GM12864 (cell line): ENCODE data around the gene CDH4.

Experiments used
- DNase-seq: peaks from one replicate; pipeline ENCODE4 v3.0.0-alpha.2; 2011; ENCODE audit warnings: low read depth
- H3K4me3 ChIP-seq: 2 replicates; pipeline ENCODE4 v1.5.1; 2011; ENCODE audit warnings: mild to moderate bottlenecking, low read depth, low read length, control low read depth
- TF ChIP-seq, protein P1 (sequence below): IDR thresholded peaks from 2 replicates; pipeline ENCODE4 v1.5.1; 2011; ENCODE audit warnings: low read depth, mild to moderate bottlenecking, moderate library complexity, low read length, control low read depth, inconsistent platforms; ENCODE audit errors: missing control alignments

CDH4 gene

DNA sequence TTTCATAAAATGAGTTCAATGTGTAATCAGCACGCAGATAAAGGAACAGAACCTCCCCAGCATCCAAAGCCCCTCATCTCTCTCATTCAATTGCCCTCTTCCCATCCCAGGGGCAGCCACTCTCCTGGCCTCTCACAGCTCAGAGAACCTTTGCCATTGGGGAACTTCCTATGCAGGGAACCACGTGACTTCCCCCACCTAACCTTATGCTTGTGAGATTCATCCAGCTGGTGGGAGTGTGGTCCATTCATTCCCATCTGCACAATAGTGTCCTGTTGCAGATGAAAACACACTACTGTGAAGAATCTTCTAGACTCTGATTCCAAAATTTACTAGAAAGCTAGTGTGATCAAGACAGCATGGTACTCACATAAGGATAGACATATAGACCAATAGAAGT is 299.3 kb downstream of the CDH4 start:
- H3K4me3 ChIP-seq: no peak overlapping the region
- TF ChIP-seq, protein P1, sequence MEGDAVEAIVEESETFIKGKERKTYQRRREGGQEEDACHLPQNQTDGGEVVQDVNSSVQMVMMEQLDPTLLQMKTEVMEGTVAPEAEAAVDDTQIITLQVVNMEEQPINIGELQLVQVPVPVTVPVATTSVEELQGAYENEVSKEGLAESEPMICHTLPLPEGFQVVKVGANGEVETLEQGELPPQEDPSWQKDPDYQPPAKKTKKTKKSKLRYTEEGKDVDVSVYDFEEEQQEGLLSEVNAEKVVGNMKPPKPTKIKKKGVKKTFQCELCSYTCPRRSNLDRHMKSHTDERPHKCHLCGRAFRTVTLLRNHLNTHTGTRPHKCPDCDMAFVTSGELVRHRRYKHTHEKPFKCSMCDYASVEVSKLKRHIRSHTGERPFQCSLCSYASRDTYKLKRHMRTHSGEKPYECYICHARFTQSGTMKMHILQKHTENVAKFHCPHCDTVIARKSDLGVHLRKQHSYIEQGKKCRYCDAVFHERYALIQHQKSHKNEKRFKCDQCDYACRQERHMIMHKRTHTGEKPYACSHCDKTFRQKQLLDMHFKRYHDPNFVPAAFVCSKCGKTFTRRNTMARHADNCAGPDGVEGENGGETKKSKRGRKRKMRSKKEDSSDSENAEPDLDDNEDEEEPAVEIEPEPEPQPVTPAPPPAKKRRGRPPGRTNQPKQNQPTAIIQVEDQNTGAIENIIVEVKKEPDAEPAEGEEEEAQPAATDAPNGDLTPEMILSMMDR: no peak
- no peak for DNase-seq

DNA sequence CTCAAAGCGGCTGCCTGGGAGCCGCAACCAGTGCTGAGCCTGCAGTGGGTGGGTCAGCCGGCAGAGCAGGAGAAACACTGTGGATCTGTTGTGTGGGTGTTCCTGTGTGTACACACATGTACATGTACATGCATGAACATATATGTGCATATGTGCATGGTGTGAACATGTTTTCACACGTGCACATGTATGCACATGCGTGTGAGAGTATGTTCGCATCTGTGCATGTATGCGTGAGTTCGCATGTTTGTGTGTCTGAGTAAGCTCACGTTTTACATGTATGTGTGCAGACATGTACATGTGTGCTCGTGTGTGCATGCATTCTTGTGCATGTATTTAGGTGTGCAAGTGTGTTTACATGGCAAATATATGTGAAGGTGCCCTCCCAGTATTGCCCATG is 302.6 kb downstream of the CDH4 start:
- no peak overlapping the region for H3K4me3 ChIP-seq
- DNase-seq: no peak
- TF ChIP-seq, protein P1: no peak

DNA sequence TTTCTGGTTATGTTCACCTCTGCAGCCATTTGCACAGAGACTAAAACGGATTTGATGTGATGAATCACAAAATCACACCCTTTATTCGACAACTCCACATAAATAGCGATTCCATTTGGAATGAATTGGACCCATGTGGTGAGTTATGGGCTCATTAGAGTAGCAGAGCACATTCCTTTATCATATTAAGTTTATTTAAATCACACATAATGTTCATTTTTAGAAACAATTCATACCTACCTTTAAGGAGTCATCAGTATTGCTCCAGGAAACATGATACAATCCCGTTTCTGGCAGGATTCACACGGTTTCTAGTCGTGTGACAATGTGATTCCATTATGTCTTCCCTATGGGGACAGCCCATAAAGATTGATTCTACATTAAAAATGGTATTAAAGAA is 303.5 kb downstream of the CDH4 start:
- H3K4me3 ChIP-seq: no peak overlapping the region
- TF ChIP-seq, protein P1: no peak
- DNase-seq: no peak

DNA sequence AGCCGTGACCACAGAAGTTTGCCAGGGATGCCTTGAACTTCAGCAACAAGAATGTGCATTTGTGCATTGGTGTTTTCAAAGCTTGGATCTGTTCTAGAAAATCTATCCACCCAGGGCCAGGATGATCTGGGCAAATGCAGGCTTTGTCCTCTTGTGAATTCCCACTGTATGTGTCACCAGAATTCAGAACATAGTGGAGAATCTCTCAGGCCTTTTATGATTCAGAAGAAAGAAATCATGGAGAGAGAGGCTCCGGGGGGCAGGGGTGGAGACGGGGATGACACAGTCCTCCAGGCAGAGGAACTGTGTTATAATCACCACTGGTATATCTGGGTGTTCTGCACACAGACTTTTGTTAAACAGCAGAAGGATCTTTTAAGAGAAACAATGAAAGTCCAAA is 304.1 kb downstream of the CDH4 start:
- H3K4me3 ChIP-seq: no peak overlapping the region
- TF ChIP-seq, protein P1: no peak
- no peak for DNase-seq

DNA sequence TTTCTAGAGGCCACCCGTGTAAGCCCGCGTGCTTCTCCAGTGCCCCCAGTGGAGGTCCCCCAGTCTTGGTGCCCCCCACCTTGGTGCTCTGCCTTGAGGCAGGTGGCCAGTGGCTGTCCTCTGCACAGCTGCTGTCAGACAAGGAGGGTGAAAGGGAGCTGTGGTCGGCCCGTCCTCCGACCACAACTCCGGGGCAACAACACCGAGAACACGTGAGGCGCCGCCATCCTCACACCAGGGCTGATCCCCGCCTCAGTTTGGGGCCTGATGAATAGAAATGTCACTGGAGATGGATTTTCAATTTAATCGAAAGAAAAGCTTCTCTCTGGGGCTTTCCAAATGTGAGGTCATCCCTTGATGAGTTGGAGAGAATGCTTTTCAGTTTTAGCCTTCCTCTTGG is 304.6 kb downstream of the CDH4 start:
- H3K4me3 ChIP-seq: no peak overlapping the region
- TF ChIP-seq, protein P1: no peak
- DNase-seq: no peak

DNA sequence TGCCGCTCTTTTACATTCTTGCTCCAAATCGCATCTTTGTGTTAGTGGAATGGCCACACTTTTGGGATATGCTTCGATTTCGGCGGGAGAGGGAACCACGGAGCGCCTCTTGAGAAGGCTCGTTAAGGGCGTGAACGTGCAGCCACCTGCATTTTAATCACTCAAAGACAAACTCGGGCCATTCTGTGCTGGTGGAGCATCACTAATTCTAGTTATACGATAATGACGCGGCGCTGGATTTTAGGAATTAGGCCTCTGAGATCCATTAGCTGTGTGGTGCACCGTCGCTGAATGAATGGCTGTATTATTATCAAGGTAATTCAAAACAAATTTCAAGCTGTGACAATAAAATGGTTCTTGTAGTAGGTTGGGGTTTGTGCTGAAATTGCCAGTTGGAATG is 305.6 kb downstream of the CDH4 start:
- TF ChIP-seq, protein P1: no peak
- no peak for DNase-seq
- H3K4me3 ChIP-seq: no peak overlapping the region

DNA sequence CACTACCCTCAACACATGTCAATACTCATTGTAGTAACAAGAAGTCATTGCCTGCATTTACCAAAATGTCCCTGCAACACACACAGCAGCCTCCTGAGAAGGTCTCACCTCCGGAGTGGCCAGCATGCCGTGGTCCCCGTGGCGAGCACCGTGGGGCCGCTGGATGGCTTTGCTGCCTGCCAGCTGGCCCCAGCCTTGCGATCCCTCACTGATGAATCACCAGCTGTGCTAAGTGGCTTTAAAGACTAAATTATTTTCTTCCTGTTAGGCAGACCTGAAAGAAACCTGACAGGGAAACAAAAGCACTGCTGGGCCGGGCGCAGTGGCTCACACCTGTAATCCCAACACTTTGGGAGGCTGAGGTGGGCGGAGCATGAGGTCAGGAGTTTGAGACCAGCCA is 306.7 kb downstream of the CDH4 start:
- DNase-seq: no peak
- no peak overlapping the region for H3K4me3 ChIP-seq
- TF ChIP-seq, protein P1: no peak
